GM19467 (cell line): ENCODE measurements around the gene ZMYM2.

Experiments
- ATAC-seq: cut with Tn5 transposase; IDR thresholded peaks from one replicate; pipeline ENCODE4 v1.9.1; 2021; ENCODE audit warnings: mild to moderate bottlenecking, moderate library complexity; ENCODE audit not compliant: unreplicated experiment

Gene ZMYM2

DNA sequence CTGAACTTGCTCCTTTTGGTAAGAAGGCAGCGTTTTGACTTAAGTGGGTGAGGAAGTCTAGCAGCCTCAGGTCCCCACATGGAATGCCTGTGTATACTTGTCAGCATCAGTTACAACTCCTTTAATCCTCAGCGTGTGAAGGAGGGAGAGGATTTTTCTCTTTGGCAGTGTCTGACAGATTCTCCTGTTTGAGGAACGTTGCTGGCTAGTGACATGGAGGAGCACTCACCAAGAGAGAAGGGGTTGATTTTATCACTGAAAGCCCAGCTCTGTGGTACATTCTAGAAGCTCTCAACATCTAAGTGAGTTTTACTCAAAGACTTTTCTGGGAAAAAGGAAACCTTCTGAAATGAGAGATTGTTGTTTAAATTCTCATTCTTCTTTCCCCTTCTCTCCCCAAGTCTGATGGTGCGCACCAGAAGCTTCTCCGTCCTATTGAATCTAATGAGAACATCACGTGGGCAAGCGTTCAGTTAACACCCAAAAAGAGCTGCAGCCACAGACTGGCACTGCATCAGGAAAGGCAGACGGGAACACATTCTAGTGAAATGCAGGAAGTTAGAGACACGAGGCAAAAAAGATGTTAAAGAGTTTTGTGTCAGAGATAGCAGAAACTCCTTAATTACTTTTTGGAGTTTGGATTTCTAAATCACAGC, 144.1 kb downstream of the ZMYM2 start:
- no peak for ATAC-seq

- ATAC-seq = no peak
Observed at GRCh38 chr13:20105161-20105689, 146.7 kb downstream of the ZMYM2 start.

- no peak for ATAC-seq
Observed at GRCh38 chr13:20106742-20107141, 148.2 kb downstream of the ZMYM2 start.

- ATAC-seq = no peak
Observed at GRCh38 chr13:20109037-20109436, 150.5 kb downstream of the ZMYM2 start.

DNA sequence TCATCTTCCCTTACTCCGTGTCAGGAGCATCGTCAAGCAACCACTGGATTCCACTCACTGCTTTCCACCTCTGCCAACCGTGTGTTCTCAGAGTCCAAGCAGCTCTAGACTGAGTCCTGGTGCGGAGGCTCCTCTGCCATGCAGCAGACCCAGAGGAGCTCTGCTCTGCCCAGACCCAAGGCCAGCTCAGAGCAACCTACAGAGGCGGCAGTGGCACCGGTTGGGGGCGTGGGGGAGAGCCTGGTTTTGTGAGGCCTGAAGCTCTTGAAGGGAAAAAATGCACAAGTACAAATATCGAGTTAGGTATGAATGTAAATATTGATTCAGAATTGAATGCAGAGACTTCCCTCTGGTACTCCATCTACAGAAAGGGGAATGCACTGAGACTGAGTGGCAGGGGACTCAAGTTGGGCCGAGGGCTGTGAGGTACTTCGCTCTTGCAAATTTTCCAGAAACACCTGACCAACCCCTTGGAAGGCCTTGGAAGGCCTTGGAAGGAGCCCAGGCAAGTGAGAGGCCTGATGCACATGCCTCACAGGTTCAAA, 155.6 kb downstream of the ZMYM2 start:
- no peak for ATAC-seq

- ATAC-seq = no peak
Observed at GRCh38 chr13:20116213-20116612, 157.7 kb downstream of the ZMYM2 start.

GRCh38 chr13:20118268-20119140, 160.0 kb downstream of the ZMYM2 start:
- ATAC-seq = peak; percentile 38

GRCh38 chr13:20119960-20120359, 161.4 kb downstream of the ZMYM2 start:
- no peak for ATAC-seq

GRCh38 chr13:20121159-20121525, 162.6 kb downstream of the ZMYM2 start:
- no peak for ATAC-seq

DNA sequence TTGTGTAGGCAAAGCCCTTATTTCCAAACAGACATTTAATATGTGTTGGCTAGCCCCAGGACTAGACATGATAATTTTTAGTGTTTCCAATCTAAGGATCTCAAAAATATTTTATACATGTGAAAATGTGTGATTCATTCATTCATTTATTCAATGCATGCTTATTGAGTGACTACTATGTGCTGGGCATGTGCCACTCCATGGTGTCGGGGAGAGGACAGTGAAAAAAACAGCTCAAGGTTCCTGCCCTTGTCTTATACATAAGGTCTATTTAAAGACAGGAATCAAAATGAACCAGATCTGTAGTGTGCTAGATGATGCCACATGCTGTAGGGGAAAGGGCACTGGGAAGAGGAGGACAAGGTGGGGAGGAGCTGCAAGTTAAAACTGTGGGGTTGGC, 165.8 kb downstream of the ZMYM2 start:
- no peak for ATAC-seq

GRCh38 chr13:20125129-20125782, 166.7 kb downstream of the ZMYM2 start:
- no peak for ATAC-seq

- ATAC-seq = no peak
Observed at GRCh38 chr13:20125783-20126165, 167.2 kb downstream of the ZMYM2 start.

DNA sequence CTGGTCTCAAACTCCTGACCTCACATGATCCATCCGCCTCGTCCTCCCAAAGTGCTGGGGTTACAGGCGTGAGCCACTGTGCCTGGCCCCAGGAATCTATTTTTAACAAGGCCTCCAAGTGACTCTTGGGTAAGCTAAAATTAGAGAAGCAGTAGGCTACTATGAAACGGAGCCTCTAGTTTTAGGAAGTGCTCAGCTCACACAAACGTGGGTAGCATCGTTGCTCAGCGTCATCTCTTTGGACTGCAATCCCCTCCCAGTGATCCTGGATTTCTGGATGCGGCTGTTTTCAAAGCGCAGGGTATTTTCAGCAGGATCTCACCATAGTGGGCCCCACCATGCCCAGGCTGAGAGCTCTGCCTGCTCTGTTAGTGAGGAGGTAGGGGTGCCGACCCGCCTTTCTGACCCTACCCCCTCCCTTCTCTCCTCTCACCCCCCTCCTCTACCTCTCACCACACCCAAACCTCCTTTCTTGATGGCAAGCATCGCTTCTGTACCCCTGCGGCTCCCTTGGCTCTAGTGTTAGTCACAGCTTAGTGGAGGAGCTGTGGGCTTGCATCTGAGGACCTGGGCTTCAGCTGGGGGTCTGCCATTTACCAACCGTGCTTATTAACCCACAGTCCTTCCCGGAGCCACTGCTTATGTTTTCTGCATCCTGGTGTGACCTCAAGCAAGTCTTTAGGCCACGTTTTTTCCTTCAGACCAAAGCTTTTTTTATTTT, 168.2 kb downstream of the ZMYM2 start:
- ATAC-seq = no peak

DNA sequence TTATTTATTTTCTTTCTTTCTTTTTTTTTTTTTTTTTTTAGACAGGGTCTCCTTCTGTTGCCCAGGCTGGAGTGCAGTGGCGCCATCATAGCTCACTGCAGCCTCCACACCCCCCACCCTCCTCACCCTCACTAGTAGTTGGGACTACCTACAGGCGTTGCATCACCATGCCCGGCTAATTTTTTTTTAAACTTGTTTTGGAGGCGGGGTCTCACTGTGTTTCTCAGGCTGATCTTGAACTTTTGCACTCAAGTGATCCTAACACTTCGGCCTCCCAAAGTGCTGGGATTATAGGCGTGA, 168.7 kb downstream of the ZMYM2 start:
- ATAC-seq = no peak

DNA sequence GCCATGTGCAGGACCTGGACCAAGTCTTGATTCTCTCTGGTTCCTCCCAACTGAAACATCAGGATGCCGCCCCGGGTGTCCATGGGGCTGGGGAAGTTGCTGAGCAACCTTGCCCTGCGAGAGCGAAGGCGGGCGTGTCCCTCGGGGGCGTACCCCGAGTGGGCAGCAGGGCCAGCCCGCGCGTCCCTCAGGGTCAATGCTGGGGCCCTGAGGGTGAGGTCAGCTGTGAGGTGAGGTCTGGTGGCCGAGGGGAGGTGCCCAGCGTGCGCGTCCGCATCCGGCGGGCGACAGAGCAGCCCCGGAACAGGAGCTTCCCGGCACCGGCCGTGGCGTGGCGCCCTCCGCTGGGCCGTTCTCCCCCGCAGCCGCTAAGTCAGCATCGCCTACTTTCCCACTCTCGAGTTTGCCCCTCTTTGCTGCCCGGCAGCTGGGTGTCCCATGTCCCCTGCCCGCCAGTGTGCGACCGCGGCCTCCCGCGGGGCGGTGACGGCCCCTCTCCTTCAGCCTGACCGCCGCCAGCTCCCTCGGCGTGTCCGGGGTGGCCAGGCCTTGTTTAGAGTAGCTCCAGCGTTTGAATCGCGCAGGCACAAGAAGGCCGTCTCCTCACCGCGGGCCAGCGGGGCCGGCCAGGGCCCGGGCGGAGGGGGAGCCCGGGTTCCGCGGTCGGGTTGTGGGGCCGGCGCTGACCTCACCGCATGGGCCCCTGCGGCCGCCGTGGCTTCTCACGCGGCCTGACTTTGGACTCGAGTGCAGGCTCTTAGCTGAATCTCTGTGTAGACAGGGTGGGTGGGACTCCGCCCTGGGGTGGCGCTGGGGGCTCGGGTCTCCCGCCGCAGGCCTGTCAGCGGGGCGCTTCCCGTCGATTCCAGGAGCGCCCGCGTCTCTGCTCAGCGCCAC, 169.3 kb downstream of the ZMYM2 start:
- no peak for ATAC-seq

DNA sequence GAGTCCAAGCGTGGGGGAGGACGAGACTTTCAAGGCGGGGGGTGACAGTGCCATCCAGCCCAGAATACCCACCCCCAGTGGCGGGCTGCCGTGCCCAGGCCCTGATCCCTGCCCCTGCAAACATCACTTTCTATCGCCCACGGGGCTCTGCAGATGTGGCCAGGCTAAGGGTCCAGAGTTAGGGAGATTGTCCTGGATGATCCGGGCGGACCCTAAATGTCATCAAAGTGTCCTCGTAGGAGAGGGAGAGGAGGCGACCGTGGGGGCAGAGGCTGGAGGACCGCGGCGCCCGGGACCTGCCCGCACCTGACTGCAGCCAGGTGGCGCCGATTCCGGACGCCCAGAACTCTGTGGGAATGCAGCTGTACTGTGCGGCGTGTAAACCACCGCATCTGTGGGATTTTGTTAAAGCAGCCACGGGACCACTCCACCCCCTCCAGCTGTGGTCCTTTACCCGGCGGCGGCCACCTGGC, 170.0 kb downstream of the ZMYM2 start:
- no peak for ATAC-seq

DNA sequence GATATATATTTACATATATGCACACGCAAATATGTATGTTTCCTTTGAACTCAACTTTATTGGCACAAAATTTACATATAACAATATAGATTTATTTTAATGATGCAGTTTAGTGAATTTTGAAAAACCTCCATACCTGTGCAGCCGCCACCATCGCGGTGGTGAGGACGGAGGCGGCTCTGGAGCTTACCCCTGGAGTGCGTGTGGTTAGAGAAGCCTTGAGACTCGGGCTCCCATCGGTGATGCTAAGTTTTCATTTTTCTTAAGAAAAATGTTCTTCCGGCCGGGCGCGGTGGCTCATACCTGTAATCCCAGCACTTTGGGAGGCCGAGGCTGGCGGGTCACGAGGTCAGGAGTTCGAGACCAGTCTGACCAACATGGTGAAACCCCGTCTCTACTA, 170.5 kb downstream of the ZMYM2 start:
- ATAC-seq = no peak

DNA sequence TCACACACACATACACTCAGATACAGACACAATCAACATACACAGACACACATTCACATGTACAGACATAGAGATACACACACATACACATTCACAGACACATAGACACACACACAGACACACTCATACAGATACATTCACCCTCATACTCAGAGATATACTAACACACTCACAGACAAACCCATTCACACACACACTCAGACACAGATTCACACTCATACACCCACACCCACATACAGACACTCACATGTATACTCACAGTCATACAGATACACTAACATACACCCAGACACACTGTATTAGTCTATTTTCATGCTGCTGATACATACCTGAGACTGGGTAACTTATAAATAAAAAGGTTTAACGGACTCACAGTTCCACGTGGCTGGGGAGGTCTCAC, 171.5 kb downstream of the ZMYM2 start:
- ATAC-seq = no peak

GRCh38 chr13:20130652-20131051, 172.1 kb downstream of the ZMYM2 start:
- no peak for ATAC-seq
